Smooth muscle cell of the coronary artery (primary cell): ENCODE results near the gene TMEFF1. TPM values are rescaled to one million over a fixed set of nuclear protein-coding genes. Genes with fewer than 3 reads are reported as not detected.

ENCODE experiments used
- total RNA-seq: library from RNA; depleted of rRNA; stranded (reverse); fragments of >200 nt; gene quantifications from 2 replicates; pipeline ENCODE4 v1.2.3, GENCODE V29; 2014; ENCODE audit warnings: low replicate concordance

Gene TMEFF1, protein sequence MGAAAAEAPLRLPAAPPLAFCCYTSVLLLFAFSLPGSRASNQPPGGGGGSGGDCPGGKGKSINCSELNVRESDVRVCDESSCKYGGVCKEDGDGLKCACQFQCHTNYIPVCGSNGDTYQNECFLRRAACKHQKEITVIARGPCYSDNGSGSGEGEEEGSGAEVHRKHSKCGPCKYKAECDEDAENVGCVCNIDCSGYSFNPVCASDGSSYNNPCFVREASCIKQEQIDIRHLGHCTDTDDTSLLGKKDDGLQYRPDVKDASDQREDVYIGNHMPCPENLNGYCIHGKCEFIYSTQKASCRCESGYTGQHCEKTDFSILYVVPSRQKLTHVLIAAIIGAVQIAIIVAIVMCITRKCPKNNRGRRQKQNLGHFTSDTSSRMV
- total RNA-seq: 2.2 and 5.0 TPM in 2 replicates

DNA sequence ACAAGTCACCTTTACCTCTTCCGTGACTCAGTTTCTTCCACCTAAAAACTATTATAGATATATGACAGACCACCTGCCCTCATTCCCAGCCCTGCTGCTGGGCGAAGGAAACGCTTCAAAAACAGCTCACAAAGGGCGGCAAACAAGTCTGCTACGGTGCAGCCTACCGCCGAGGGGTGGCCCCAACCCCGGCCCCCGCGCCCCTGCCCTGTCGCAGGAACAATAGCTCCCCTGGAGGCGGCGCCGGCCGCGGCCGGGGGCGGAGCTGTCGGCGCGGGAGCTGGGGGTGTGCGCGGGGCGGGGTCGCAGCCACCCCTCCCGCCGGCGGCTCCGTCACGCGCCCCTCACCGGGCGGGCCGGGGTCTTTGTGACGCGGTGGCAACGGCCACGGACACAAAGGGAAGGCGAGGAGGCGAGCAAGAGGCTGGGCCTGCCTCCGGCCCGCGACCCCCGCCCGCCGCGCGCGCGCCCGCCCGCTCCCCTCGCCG lies at the start of gene TMEFF1:
Gene TMEFF1 (plus strand): TSS at position 362 of the 488 bp plus-strand sequence. CDS start 396 bp downstream, outside the sequence.

DNA sequence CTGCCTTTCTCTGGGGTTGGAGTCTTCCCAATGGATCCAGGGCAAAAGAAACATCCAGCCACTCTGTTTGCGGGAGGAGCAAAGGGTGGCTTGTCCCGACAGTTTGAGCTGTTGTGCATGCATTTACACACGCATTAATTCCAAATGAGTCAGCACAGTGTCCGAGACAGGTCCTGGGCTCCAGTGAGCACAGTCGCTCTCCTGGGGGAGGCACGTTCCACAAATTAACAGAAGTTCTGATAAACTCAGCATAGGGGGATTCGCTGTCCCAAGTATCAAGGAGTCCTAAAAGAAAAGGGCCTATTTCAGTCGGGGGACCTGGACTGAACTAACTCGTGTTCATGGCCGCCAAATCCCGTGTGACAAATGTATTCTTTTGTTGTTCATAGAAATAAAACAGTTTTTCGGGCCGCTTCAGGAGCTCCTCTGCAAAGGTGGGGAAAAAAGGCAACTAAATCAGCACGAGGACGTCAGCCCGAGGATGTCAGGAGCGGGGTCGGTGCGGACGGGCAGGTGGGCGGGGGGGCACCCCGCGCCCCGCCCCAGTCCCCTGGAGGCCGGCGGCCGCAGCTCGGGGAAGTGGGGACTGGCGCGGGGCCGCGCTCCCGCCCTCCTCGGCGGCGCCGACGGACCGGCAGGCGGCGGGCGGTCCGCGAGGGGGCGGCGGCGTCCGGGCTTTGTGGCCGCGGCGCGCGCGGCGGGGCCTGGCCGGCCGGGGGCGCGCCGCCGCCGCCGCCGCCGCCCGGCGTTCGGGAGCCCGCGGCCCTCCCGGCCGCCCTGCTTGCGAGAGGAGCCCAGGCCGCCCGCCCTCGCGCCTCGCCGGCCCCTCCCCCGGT lies 46.2 kb upstream of the TMEFF1 start, which contains the start of gene MSANTD3:
Gene MSANTD3 (plus strand): TSS at position 614 of the 836 bp plus-strand sequence. CDS start 14,796 bp downstream, outside the sequence.

DNA sequence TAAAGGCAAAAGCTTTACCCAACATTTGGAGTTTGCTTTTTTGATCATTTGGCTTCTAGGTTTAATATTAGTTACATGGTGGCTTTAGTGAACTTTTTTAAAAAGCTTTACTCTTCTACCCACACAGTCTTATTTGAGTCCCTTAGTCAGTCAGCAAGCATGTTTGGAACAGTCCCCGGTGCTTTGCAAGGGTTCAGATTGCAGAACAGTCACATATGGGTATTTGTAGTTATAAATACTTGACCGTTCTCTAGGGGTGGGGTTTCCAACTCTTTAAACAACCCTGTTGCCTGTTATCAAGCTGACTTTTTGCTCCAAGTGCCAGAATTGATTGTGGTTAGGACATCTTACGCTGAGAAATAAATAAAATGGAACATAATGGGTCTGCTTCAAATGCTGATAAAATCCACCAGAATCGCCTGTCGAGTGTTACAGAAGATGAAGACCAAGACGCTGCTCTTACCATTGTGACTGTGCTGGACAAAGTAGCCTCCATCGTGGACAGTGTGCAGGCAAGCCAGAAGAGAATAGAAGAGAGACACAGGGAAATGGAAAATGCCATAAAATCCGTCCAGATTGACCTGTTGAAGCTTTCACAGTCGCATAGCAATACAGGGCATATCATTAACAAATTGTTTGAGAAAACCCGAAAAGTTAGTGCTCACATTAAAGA lies 105.0 kb downstream of the TMEFF1 start, which contains the start of gene CAVIN4:
Gene CAVIN4 (plus strand): TSS at position 304 of the 673 bp plus-strand sequence. CDS start 65 bp downstream, at position 369.

Other genes starting within 250 kb of the TMEFF1 start
- gene TEX10, start 120.2 kb upstream of the TMEFF1 start, total RNA-seq: 15.0 and 21.9 TPM in 2 replicates
- 23.2 and 47.6 TPM in 2 replicates for gene MSANTD3, start 46.0 kb upstream of the TMEFF1 start, total RNA-seq
- 1.1 and 1.4 TPM in 2 replicates for gene CAVIN4, start 104.9 kb downstream of the TMEFF1 start, total RNA-seq